B cell (primary cell): ENCODE results near the gene TBX21. TPM values are rescaled to one million over a fixed set of nuclear protein-coding genes. Genes with fewer than 3 reads are reported as not detected.

Source experiments
- ATAC-seq: fragments of 200-7000 bp; cut with Tn5 transposase; one replicate; pipeline ENCODE4 v1.10.0; 2021; ENCODE audit warnings: low read depth, mild to moderate bottlenecking, moderate number of reproducible peaks, moderate library complexity
- CTCF ChIA-PET: fragments of 350-600 bp; sonication (Branson Sonifier 250); formaldehyde crosslinking; loops from one replicate; lab custom pipeline; 2021; ENCODE audit warnings: antibody characterized with exemption, inconsistent platforms; lab: Charles Lee
- POLR2A ChIA-PET: fragments of 350-600 bp; sonication (Branson Sonifier 250); formaldehyde crosslinking; loops from one replicate; lab custom pipeline; 2021; ENCODE audit warnings: antibody characterized with exemption; lab: Charles Lee
- DNase-seq: peaks from one replicate; pipeline ENCODE4 v3.0.0; 2013
- H2AFZ ChIP-seq: 2 replicates; pipeline ENCODE4 v1.6.1; 2012; ENCODE audit warnings: mild to moderate bottlenecking, low read depth, low read length; ENCODE audit not compliant: insufficient read depth, poor library complexity, severe bottlenecking
- H3K27ac ChIP-seq, 2 donors: 1 replicate in 1 of 2; 2 replicates in 1 of 2; pipeline ENCODE4 v1.5.1; 2012 to 2013; ENCODE audit warnings: low read length in 2 of 2, mild to moderate bottlenecking in 2 of 2, moderate library complexity in 1 of 2
- H3K27me3 ChIP-seq, 4 experiments: fragments of 200-600 bp in 1 of 4; sonication (generic) in 1 of 4; replicated peaks in 1 of 4; 1 replicate in 2 of 4; 2 replicates in 2 of 4; pipeline versions ENCODE4 v1.6.1 to v1.7.0; 2013 to 2016; ENCODE audit warnings: low read length in 3 of 4, mild to moderate bottlenecking in 2 of 4, mixed read lengths in 1 of 4, moderate library complexity in 1 of 4; ENCODE audit not compliant: insufficient read depth in 4 of 4, control insufficient read depth in 3 of 4; ENCODE audit errors: control extremely low read depth in 1 of 4
- H3K36me3 ChIP-seq, 2 experiments: replicated peaks in 1 of 2; 1 replicate in 1 of 2; 2 replicates in 1 of 2; pipeline versions ENCODE4 v1.6.1 to v1.7.1; 2013; ENCODE audit warnings: low read length in 1 of 2; ENCODE audit not compliant: insufficient read depth in 2 of 2, control insufficient read depth in 1 of 2; ENCODE audit errors: control extremely low read depth in 1 of 2, extremely low read depth in 1 of 2
- H3K4me1 ChIP-seq, 2 donors: fragments of 200-600 bp in 1 of 2; sonication (generic) in 1 of 2; 1 replicate in 1 of 2; 2 replicates in 1 of 2; pipeline versions ENCODE4 v1.5.1 to v1.6.1; 2013 to 2017; ENCODE audit warnings: low read length in 2 of 2; ENCODE audit not compliant: control insufficient read depth in 2 of 2, insufficient read depth in 2 of 2
- H3K4me2 ChIP-seq: replicated peaks from 2 replicates; pipeline ENCODE3; 2012; ENCODE audit warnings: mild to moderate bottlenecking, low read depth, low read length; ENCODE audit not compliant: poor library complexity, severe bottlenecking
- H3K4me3 ChIP-seq, 5 experiments: fragments of 200-600 bp in 1 of 5; sonication (generic) in 1 of 5; 1 replicate in 3 of 5; 2 replicates in 2 of 5; pipeline versions ENCODE4 v1.5.1 to v1.7.0; 2011 to 2016; ENCODE audit warnings: low read length in 4 of 5, mild to moderate bottlenecking in 4 of 5, low read depth in 2 of 5, control low read depth in 1 of 5, moderate library complexity in 1 of 5; ENCODE audit not compliant: insufficient read depth in 1 of 5; ENCODE audit errors: control extremely low read depth in 1 of 5, extremely low read depth in 1 of 5
- H3K79me2 ChIP-seq: fragments of 200-600 bp; sonication (generic); one replicate; pipeline ENCODE4 v1.6.0; 2016; ENCODE audit warnings: low read length; ENCODE audit not compliant: control insufficient read depth, insufficient read depth
- H3K9ac ChIP-seq: fragments of 200-600 bp; sonication (generic); 2 replicates; pipeline ENCODE4 v1.6.1; 2017; ENCODE audit warnings: mild to moderate bottlenecking, low read length, moderate library complexity
- H3K9me3 ChIP-seq, 3 donors: one replicate each; pipeline versions ENCODE4 v1.6.1 to v1.7.1; 2013; ENCODE audit warnings: low read length in 2 of 3; ENCODE audit not compliant: control insufficient read depth in 2 of 3, insufficient read depth in 1 of 3; ENCODE audit errors: control extremely low read depth in 1 of 3
- H4K20me1 ChIP-seq: 2 replicates; pipeline ENCODE4 v1.6.0; 2012; ENCODE audit warnings: mild to moderate bottlenecking, low read length; ENCODE audit not compliant: insufficient read depth, control insufficient read depth, poor library complexity, severe bottlenecking
- H3K27ac Mint-ChIP-seq: one replicate; pipeline ENCODE4 v1.8.0; 2021; ENCODE audit warnings: mixed read lengths
- H3K27me3 Mint-ChIP-seq: one replicate; pipeline ENCODE4 v1.8.0; 2021; ENCODE audit warnings: mixed read lengths
- H3K4me1 Mint-ChIP-seq: one replicate; pipeline ENCODE4 v1.8.0; 2021; ENCODE audit warnings: mixed read lengths
- H3K4me3 Mint-ChIP-seq: one replicate; pipeline ENCODE4 v1.8.0; 2021; ENCODE audit warnings: mixed read lengths
- H3K9me3 Mint-ChIP-seq: one replicate; pipeline ENCODE4 v1.8.0; 2022; ENCODE audit warnings: mixed read lengths; ENCODE audit not compliant: insufficient read depth
- EZH2 ChIP-seq: IDR thresholded peaks from 2 replicates; pipeline ENCODE4 v1.6.1; 2012; ENCODE audit warnings: borderline replicate concordance, low read depth, mild to moderate bottlenecking, moderate library complexity, low read length; ENCODE audit not compliant: insufficient read depth, poor library complexity, severe bottlenecking
- WGBS: methylation state at CpG from one replicate; pipeline ENCODE4 v1.1.5; 2013; ENCODE audit warnings: missing lambda C conversion rate; ENCODE audit not compliant: insufficient coverage; 5-methylcytosine and 5-hydroxymethylcytosine counted together
- intact Hi-C: fragments of 100-400 bp; cut with micrococcal nuclease; formaldehyde crosslinking; loops from one replicate; pipeline ENCODE4 v1.10.0; 2022
- polyA plus RNA-seq: library from polyadenylated mRNA; depleted of rRNA; stranded (reverse); fragments of >200 nt; gene quantifications from 2 replicates; pipeline ENCODE4 v1.2.3, GENCODE V29; 2012
- total RNA-seq, 2 donors: library from RNA; stranded (reverse); fragments of 120-200 nt in 1 of 2; gene quantifications; 1 replicate in 1 of 2; 2 replicates in 1 of 2; pipeline versions ENCODE4 v1.2.3 to v1.2.4, GENCODE V29; 2013 to 2022
- TF ChIP-seq, protein P1 (sequence below): fragments of 200-600 bp; IDR thresholded peaks from one replicate; pipeline ENCODE4 v1.8.0; 2022; ENCODE audit warnings: antibody characterized with exemption, mild to moderate bottlenecking

Gene TBX21
- total and polyA plus RNA-seq, 2 donors (not counting 1 experiment from before 2014, with no cell fraction given), result 10.8 TPM

GRCh38 chr17:47760409-47761140 is 27.5 kb downstream of the TBX21 start:
- intact Hi-C loops, result no loop called here
- no peak overlapping the region for H3K27ac Mint-ChIP-seq
- ATAC-seq (no peak), DNase-seq (no peak)
- no CpG with 5 or more reads among the region's 5 CpGs for WGBS
- no peak for TF ChIP-seq EZH2
- TF ChIP-seq, protein P1, sequence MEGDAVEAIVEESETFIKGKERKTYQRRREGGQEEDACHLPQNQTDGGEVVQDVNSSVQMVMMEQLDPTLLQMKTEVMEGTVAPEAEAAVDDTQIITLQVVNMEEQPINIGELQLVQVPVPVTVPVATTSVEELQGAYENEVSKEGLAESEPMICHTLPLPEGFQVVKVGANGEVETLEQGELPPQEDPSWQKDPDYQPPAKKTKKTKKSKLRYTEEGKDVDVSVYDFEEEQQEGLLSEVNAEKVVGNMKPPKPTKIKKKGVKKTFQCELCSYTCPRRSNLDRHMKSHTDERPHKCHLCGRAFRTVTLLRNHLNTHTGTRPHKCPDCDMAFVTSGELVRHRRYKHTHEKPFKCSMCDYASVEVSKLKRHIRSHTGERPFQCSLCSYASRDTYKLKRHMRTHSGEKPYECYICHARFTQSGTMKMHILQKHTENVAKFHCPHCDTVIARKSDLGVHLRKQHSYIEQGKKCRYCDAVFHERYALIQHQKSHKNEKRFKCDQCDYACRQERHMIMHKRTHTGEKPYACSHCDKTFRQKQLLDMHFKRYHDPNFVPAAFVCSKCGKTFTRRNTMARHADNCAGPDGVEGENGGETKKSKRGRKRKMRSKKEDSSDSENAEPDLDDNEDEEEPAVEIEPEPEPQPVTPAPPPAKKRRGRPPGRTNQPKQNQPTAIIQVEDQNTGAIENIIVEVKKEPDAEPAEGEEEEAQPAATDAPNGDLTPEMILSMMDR, result no peak
- Histone ChIP-seq H3K79me2 (no peaks in the 10 kb centered on the region), H3K27ac (no peak overlapping the region), H2AFZ (no peak overlapping the region), H3K36me3 (no peaks in the 10 kb centered on the region), H3K4me2 (no peak overlapping the region), H3K9ac (no peak overlapping the region), H3K27me3 (peaks cover 0 to 3% (median 1%) of the 10 kb centered on the region in 4 experiments), H3K4me1 (no peaks in the 10 kb centered on the region), H3K9me3 (peaks cover 0 to 28% (median 21%) of the 10 kb centered on the region in 3 donors), H4K20me1 (no peaks in the 10 kb centered on the region), H3K4me3 (no peak overlapping the region)
- ChIA-PET POLR2A (no interaction called here), CTCF (no interaction called here)
- H3K27me3 Mint-ChIP-seq, result peaks cover 19% of the 10 kb centered on the region
- no peaks in the 10 kb centered on the region for H3K4me1 Mint-ChIP-seq
- no peak overlapping the region for H3K4me3 Mint-ChIP-seq
- peaks cover 8% of the 10 kb centered on the region for H3K9me3 Mint-ChIP-seq

GRCh38 chr17:47762728-47763127 is 29.7 kb downstream of the TBX21 start:
- Mint-ChIP-seq H3K27ac (no peak overlapping the region), H3K9me3 (peaks cover 8% of the 10 kb centered on the region), H3K27me3 (peaks cover 24% of the 10 kb centered on the region), H3K4me3 (no peak overlapping the region), H3K4me1 (no peaks in the 10 kb centered on the region)
- intact Hi-C loops, result no loop called here
- Histone ChIP-seq H3K36me3 (no peaks in the 10 kb centered on the region), H3K4me1 (no peaks in the 10 kb centered on the region), H3K27me3 (peaks cover 0 to 5% (median 3%) of the 10 kb centered on the region in 4 experiments), H3K4me3 (no peak overlapping the region), H3K79me2 (no peaks in the 10 kb centered on the region), H3K27ac (no peak overlapping the region), H2AFZ (no peak overlapping the region), H4K20me1 (no peaks in the 10 kb centered on the region), H3K9ac (no peak overlapping the region), H3K4me2 (no peak overlapping the region), H3K9me3 (peaks cover 0 to 21% (median 13%) of the 10 kb centered on the region in 3 donors)
- ChIA-PET CTCF (no interaction called here), POLR2A (no interaction called here)
- TF ChIP-seq EZH2, result no peak
- TF ChIP-seq, protein P1, result no peak
- WGBS, result 84% methylated on average over 2 of the region's 2 CpGs
- ATAC-seq, result no peak
- no peak for DNase-seq
